GM19239 (cell line): ENCODE measurements around the gene CARD10.
"Not testable (repeated sequence)": the region's sequence is repeated elsewhere in the genome, so short reads cannot be mapped to it uniquely, and the experiment has no call there.

ENCODE experiments used
- DNase-seq: peaks from one replicate; pipeline ENCODE4 v3.0.0; 2011; ENCODE audit warnings: low spot score; ENCODE audit not compliant: insufficient read length
- FAIRE-seq: peaks from 2 replicates; lab custom pipeline; 2011; peaks lifted over from hg19 to GRCh38; lab: Jason Lieb, UNC

Gene CARD10

DNA sequence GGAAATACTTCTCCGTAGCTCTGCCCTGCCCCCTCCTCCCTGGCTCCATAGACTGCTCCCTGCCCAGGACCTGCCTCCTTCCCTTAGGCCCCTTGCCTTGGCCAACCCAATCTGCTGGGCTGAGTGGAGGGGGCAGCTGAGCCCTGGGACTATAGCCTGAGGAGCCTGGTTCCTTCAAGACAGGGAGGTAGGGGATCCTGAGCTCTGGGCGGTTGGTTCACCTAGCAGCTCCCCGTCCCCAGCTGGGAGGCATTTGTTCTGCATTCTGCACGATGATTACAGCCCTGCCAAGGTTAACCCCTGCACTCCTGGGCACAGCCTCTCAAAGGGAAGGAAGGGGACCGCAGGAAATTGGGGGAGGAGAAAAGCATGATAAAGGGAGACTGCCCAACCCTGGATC lies 37.5 kb upstream of the CARD10 start:
- DNase-seq: no peak
- no peak for FAIRE-seq

DNA sequence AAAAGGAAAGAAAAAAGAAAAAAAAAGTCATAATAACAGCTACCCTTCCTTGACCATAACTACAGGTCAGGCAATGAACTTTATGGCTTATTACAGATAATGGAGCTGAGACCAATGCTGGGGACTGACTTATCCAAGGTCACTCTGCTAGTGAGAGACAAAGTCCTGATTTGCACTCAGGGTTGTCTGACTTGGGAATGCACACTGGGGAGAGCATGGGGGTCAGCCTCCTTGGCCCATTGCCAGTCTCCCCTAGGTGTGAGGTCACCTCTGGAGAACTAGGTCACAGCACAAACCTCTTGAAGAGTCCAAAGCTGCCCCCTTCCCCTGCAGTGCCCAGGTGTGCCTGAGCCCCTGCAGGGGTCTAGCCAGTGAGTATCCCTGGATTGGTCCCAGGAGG lies 35.8 kb upstream of the CARD10 start:
- FAIRE-seq (no peak), DNase-seq (no peak)

DNA sequence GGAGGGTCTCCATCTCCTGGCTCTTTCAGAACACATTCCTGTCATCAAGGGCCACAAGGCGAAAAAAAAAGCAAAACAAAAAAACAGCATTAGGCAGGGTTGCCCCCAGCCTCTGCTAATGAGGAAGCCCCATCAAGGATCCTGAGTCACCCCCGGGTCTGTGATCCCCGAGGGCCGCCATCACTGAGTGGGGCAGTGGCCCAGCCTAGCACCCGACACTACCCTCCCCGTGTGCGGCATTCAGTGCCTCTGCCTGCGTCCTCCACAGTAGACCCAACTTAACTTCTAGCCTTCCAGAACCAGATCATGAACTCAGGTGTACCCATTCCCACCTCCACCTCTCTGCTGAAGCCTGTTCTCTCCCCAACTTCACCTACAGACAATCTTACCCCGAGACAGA lies 34.5 kb upstream of the CARD10 start:
- no peak for FAIRE-seq
- no peak for DNase-seq

DNA sequence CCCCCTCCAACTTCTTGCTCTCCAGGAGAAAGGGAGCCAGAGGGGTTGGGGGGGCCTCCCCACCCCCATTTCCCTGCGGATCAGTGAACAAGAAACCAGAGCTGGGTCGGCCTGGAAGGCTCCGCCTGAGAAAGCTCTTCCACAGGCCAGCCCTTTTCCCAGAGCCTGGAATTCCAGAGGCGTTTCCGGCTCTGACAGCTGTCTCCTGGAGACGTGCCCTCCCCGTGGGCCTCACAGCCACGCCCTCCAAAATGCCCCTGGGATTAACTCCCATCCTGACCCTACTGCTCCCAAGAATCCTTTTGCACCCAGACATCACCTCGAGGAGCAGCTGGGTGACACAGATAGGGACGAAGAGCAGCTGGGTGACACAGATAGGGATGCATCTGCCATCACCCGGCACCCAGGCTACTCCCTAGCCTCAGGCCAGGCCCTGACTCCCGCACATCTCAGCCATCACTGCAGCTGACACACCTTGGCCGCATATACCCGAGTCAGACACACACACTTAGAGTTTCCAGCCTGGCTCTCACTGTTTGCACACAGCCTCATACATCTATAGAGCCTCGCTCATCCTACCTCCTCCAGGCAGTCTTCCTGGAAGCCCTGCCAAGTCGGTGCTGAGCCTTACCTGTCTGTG lies 33.4 kb upstream of the CARD10 start:
- FAIRE-seq: no peak
- no peak for DNase-seq

DNA sequence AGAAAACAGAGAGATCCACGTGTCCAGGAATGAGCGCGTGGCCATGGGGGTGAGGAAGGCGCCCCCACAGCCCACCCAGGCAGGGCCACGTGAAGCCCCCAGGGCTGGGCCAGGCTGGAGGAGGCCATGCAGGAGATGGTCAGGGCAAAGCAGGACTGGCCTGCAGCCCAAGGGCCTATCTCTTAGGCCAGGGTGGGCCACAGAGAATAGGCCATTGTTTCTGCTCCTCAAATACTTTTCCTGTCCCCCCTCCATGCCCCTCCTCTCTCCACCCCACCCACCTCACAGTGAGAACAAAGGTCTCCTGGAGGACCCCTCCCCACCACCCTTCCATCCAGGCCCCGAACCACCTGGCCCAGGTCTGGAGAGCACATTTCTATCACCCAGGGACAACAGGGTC lies 32.8 kb upstream of the CARD10 start:
- no peak for FAIRE-seq

DNA sequence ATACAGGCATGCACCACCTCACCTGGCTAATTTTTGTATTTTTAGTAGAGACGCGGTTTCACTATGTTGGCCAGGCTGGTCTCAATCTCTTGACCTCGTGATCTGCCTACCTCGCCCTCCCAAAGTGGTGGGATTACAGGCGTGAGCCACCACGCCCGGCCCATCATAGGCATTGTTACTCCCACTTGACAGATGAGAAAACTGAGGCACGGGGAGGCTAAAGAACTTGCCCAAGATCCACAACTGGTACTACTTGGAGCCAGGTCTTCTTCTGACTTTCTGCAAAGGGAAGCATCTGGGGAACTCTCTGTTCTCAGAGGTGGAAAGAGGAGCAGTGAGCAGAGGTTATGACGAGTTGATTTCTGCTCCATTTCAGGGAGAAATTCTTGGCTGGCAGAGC lies 31.7 kb upstream of the CARD10 start:
- not testable (repeated sequence) for DNase-seq, FAIRE-seq

More for the DNA sequence above, 32.8 kb upstream of the CARD10 start:
- no peak for DNase-seq

DNA sequence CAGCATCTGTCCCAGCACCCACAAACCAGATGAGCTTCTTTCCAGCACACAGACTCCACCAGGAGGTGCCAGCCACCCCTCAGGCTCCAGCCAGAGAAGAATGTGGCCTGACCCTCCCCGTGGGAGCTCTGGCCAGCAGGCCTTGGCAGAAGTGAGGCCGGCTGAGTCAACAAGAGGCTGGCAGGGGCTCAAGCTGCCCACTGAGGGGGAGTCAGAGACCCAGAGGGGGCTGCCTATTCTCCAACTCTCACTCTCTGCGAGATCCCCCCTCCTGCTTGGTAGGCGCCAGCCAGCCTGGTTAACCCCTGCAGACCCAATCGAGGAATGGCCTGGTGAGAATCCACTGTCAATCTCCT lies 30.5 kb upstream of the CARD10 start:
- FAIRE-seq (no peak), DNase-seq (no peak)

DNA sequence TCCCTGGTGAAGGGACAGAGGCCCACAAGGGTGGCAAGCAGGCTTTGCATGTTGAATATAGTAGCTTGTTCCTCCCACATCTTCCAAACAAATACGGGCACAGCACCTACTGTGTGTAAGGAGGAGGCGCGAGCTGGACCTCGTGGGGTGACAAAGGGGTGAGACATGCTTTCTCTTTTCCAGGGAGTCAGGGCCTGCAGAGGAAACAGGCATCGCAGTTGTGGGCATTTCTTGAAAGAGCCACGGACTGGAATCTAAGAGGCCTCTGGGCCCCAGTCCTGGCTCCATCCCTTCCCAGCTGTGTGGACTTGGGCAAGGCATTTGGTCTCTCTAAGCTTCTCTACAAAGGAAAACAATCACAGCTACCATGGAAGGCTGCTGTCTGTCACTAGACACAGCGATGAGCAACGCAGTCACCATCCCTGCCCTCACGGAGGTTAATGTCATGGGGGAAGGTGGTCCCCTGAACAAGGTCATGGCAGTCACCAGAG lies 28.1 kb upstream of the CARD10 start:
- DNase-seq: no peak
- no peak for FAIRE-seq

DNA sequence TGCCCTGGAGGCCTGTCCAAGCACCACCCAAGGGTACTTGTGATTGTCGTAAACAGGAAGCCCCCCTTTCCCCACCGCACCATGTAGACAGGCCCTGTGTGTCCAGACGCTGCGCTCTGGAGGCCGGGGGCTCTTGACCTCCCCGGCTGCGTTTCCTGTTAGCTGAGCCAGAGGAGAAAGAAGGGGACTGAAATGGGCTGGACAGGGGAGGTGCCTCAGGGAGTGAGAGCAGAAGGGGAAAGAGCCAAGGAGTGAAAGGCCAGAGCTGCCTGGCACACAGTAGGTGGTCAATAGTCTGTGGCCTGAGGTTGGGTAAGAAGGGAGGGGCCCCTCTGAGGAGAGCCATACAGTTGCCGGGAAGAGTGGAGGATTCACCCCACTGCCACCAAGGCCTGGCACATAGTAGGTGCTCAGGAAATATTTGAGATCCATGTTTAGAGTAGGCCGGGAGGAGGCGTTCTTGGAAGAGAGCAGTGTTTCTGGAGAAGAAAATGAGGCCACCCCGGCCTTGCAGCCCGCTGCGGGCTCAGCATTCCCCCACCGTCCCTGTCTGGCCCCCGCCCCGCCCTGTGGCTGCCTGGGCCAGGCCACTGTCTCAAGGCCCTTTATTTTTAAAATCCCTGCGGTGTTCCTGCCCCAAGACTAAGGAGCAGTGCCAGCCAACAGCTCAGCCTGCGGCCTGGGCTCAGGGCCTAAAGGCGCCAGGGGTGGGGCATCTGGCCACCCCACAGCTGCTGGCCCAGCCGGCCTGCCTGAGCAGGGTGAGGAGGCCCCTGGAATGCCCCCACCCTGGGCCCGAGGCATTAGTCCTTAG lies 27.4 kb upstream of the CARD10 start:
- FAIRE-seq (no peak), DNase-seq (no peak)

DNA sequence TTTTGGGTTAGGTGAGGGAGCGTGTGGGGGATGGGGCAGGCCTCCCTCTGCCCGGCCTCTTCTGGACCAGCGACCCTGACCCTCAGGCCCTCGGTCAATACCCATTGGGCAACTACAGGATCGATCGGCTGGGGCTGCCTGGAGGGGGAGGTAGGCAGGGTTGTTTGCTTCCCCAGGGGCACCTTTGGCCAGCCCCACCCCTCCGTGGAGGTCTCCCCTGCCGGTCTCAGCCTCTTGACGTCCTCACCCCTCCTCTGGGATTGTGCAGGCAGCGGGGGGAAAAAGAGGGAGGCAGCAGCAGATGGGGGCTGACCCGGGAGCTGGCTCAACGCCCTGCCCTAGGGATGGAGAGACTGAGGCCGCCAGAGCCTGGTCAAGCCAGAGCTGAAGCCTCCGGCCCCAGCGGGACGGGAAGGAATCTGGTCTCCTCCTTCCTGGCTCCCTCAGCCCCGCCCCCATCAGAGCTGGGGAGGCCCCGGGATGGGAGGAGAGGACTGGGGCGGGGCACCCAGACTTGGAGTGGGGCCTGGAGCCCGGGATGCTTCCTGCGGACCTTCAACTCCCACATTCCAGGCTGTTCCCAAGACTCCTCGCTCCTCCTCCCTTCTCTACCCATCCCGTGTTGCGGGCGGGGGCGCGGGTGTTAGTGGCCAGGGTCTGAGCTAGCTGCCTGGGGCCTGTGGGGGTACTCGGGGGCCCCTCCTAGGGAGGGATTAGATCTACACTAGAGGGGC lies 26.7 kb upstream of the CARD10 start:
- FAIRE-seq (no peak), DNase-seq (no peak)

DNA sequence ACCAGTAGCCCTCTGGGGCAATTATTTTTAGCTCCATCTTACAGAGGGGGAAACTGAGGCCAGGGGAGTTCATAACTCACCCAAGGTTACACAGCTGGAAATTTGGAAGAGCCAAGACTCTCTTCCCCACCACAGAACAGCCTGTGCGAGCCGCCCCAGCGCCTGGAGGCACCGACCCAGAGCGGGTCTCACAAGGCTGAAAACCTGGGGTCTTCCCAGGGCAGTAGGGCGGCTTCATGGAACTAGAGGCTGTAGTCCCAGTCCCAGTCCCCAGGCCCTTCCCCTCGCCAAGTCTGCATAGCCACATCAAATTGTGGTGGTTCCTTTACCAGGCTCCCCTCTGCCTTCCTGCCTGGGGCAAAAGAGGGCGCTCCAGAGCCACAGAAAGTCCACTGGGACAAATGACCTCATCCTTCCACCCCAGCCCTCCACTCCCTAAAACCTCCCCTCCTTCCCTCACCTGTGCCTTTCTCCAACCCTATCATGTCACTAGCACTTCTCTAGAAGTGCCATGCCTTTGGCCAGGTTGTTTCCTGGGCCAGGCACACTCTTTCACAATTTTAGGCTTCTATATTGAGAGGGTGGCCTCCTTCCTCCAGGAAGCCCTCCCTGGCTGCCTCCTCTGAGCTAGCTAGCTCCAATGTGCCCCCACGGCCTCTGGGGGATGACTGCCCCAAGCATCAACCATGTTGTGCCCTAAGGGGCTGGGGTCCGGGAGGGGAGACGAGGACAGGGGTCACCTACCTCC lies 25.9 kb upstream of the CARD10 start:
- DNase-seq: no peak
- peak; percentile 53 for FAIRE-seq

DNA sequence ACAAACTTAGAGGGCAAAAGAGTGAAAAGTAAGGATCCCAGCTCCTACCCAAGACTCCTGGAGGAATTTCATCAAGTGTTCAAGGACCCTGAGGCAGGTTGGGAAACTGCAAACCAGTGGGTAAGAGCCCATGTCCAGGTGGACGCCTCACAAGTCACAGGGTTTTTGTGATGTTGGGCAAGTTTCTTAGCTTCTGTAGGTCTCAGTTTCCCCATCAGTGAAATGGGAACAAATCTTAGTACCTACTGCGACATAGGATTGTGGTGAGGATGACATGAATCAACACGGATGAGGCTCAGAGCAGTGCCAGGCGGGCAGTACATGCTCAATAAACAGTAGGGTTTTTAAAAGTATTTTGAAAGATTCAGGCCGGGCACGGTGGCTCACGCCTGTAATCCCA lies 23.7 kb upstream of the CARD10 start:
- FAIRE-seq (no peak), DNase-seq (no peak)

DNA sequence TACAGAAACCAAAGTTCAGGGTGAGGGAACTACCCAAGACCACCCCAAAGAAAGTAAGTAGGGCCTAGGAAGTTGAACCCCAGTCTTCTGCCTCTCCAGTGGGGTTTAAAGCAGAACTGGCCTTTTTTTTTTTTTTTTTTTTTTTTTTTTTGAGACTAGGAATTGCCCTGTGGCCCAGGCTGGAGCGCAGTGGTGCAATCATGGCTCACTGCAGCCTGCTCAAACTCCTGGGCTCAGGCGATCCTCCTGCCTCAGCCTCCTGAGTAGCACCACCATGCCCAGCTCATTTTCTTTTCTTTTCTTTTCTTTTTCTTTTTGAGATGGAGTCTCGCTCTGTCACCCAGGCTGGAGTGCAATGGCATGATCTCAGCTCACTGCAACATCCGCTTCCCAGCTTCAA lies 23.2 kb upstream of the CARD10 start:
- not testable (repeated sequence) for FAIRE-seq, DNase-seq

DNA sequence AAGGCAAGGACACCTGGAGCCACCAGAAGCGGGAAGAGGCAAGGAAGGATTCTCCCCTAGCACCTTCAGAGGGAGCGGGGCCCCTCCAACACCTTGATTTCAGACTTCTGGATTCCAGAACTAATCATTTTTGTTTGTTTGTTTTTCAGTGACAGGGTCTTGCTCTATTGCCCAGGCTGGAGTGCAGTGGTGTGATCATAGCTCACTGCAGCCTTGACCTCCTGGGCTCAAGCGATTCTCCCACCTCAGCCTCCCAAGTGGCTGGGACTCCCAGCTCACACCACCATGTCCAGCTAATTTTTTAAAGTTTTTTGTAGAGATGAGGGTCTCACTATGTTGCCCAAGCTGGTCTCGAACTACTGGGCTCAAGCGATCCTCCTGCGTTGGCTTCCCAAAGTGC lies 20.6 kb upstream of the CARD10 start:
- DNase-seq, FAIRE-seq: not testable (repeated sequence)

DNA sequence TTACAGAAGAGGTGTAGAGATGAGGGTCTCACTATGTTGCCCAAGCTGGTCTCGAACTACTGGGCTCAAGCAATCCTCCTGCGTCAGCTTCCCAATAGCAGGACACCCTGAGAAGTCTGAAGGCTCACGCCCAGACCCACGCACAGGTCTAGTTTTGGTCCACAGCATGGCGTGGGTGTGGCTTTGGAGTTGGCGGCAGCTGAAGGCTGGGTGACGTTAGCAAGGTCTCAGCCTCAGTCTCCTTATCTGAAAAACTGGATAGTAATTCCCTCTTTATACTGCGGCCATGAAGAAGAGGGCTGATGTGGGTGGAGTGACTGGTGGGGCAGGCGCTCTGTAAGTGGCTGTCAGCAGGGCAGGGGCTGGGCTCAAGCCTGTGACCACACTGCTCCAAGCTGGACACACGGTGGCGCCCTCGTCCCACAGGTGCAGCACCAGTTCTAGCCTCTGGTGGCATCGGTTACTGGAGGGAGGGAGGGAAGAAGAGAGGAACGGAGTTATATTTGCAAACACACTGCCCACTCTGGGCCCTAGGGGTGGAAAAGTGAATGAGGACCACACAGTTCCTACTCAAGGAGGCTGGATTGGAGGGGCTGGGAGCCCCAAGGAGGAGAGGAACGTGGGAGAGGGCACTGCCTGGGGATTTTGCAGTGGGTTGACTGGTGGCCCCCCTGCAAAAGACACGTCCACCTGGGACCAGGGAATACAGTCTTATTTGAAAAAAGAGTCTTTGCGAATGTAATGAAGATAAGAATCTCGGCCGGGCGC lies 19.6 kb upstream of the CARD10 start:
- FAIRE-seq: peak; percentile 94
- DNase-seq: peak; percentile 91

DNA sequence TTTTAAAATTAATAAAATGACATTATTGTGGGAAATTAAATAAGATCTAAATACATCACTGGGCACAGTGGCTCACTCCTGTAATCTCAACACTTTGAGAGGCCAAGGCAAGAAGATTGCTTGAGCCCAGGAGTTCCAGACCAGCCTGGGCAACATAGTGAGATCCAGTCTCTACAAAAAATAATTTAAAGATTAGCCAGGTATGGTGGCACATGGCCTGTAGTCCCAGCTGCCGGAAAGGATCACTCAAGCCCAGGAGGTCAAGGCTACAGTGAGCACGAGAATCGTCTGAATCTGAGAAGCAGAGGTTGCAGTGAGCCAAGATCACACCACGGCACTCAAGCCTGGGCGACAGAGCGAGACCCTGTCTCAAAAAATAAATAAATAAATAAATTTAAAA lies 15.9 kb upstream of the CARD10 start:
- DNase-seq: no peak

DNA sequence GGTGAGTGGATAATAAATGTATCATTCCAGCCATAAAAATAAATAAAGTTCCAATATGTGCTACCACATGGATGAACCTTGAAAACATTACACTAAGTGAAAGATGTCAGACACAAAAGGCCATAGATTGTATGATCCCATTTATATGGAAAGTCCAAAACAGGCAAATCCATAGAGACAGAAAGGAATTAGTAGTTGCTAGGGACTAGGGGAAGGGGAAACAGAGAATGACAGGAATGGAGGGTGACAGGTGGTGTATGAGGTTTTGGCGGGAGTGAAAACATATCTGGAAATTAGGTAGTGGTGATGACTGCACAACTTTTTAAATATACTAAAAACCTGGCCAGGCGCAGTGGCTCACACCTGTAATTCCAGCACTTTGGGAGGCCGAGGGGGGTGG lies 15.2 kb upstream of the CARD10 start:
- DNase-seq (no peak), FAIRE-seq (no peak)

More for the DNA sequence above, 15.9 kb upstream of the CARD10 start:
- FAIRE-seq: no peak

DNA sequence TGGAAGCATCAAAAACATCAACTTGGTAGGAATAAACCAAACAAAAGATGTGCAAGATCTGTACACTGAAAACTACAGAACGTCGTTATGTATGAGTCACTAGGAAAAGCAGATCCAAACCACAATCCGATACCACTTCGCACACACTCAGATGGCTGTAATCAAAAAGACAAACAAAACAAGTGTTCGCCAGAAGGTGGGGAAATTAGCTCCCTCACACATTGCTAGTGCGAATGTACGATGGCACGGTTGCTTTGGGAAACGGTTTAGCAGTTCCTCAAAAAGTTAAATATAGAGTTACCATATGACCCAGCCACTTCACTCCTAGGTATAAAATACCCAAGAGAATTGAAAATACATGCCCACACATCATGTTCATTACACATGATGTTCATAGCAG lies 14.8 kb upstream of the CARD10 start:
- DNase-seq (no peak), FAIRE-seq (peak; percentile 26)

DNA sequence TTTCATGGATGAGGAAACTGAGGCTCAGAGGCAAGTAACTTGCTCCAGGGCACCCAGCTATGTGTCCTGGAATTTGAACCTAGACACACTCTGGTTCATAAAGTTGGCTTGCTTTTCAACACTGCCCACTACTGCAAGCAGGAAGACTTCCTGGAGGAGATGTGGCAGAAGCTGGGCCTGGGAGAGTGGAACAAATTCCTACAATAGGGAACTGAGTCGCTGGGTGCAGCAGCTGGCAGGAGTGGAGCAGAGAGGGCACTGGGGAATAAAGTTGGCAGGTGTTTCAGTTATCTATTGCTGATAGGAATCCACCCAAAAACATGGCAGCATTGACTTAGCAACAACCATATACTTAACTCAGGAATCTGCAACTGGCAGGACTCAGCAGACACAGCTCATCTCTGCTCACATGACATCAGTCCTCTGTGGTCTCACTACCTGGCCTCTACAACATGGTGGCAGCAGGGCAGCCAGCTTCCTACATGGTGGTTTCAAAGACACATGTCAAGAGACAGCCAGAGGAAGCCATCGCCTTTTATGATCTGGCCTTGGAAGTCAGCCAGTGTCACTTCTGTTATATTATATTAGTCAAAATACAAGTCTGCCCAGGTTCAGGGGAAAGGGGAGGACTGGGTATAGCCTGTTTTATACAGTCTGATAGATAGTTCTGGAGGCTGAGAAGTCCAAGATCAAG lies 10.6 kb upstream of the CARD10 start:
- DNase-seq (no peak), FAIRE-seq (no peak)
